OCI-LY7 (cell line): ENCODE results near the gene COL5A1.

Source experiments
- EZH2phosphoT487 ChIP-seq: fragments of 200-600 bp; sonication (generic); IDR thresholded peaks from 2 replicates; pipeline ENCODE4 v1.6.1; 2018; ENCODE audit warnings: low read depth, borderline replicate concordance, mild to moderate bottlenecking, mixed run types, antibody characterized with exemption, low read length, moderate library complexity, mixed read lengths
- TF ChIP-seq, protein P1 (sequence below): fragments of 200-600 bp; sonication (generic); conservative IDR thresholded peaks from 2 replicates; pipeline ENCODE4 v1.5.1; 2014; ENCODE audit warnings: mild to moderate bottlenecking, antibody characterized with exemption, low read length, moderate library complexity, mixed read lengths

DNA sequence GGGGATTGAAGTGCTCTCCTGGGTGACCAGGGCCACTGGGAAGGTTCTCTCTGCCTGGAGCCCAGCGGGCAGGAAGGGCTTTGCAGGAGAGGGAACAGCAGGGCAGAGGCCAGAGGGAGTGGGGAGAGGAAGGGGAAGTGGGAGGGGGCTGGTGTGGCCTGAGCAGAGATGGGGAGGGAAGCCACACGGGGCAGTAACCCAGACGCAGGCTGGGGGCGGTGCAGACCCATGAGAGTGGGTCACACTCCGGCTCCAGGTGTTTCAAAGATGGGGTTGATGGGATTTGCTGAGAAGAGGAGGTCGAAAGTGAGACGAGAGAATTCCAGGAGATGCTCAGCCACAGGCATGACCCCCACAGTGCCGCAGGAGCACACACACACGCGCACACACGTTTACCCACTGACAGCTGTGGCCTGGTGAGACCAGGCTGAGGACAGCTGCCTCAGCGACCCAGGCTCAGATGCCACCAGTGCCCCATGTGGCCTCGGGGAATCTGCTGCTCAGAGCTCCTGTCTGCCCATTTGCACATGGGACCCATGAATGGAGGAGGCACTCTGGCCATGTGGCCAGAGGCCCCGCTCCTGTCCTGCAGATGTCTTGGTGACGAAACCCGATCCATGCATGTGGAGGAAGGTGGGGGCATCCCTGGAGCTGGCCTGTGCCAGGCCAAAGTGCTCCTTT is 206.3 kb downstream of the COL5A1 start:
- TF ChIP-seq, protein P1, sequence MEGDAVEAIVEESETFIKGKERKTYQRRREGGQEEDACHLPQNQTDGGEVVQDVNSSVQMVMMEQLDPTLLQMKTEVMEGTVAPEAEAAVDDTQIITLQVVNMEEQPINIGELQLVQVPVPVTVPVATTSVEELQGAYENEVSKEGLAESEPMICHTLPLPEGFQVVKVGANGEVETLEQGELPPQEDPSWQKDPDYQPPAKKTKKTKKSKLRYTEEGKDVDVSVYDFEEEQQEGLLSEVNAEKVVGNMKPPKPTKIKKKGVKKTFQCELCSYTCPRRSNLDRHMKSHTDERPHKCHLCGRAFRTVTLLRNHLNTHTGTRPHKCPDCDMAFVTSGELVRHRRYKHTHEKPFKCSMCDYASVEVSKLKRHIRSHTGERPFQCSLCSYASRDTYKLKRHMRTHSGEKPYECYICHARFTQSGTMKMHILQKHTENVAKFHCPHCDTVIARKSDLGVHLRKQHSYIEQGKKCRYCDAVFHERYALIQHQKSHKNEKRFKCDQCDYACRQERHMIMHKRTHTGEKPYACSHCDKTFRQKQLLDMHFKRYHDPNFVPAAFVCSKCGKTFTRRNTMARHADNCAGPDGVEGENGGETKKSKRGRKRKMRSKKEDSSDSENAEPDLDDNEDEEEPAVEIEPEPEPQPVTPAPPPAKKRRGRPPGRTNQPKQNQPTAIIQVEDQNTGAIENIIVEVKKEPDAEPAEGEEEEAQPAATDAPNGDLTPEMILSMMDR = no peak
- TF ChIP-seq EZH2phosphoT487 = no peak
